ENCODE results near the gene CLIC5.

Gene CLIC5

GRCh38 chr6:45844986-45845385, 170.7 kb downstream of the CLIC5 start:
- no peak for TF ChIP-seq CTCF (IDR thresholded peaks at IDR 0.05; ENCODE audit: low read depth, low read length)

GRCh38 chr6:45843848-45844521, 171.7 kb downstream of the CLIC5 start:
- in situ Hi-C loops (cut with HindIII; ENCODE audit: low sequenced_read_pairs): no loop called here
- TF ChIP-seq CTCF (IDR thresholded peaks at IDR 0.05; ENCODE audit: low read depth, low read length): no peak
- no peak for DNase-seq (ENCODE audit: low read depth, low spot score)
- no peak overlapping the region for H3K4me3 ChIP-seq (ENCODE audit: low read depth, low read length)

More at GRCh38 chr6:45844986-45845385, 170.7 kb downstream of the CLIC5 start:
- no peak overlapping the region for H3K4me3 ChIP-seq (ENCODE audit: low read depth, low read length)
- DNase-seq (ENCODE audit: low read depth, low spot score): no peak
- in situ Hi-C loops (cut with HindIII; ENCODE audit: low sequenced_read_pairs): no loop called here

GRCh38 chr6:45841062-45841461, 174.6 kb downstream of the CLIC5 start:
- no peak overlapping the region for H3K4me3 ChIP-seq (ENCODE audit: low read depth, low read length)
- no peak for DNase-seq (ENCODE audit: low read depth, low spot score)
- no peak for TF ChIP-seq CTCF (IDR thresholded peaks at IDR 0.05; ENCODE audit: low read depth, low read length)
- in situ Hi-C loops (cut with HindIII; ENCODE audit: low sequenced_read_pairs): no loop called here

GRCh38 chr6:45838996-45839395, 176.7 kb downstream of the CLIC5 start:
- DNase-seq (ENCODE audit: low read depth, low spot score): no peak
- no peak for TF ChIP-seq CTCF (IDR thresholded peaks at IDR 0.05; ENCODE audit: low read depth, low read length)
- H3K4me3 ChIP-seq (ENCODE audit: low read depth, low read length): no peak overlapping the region
- in situ Hi-C loops (cut with HindIII; ENCODE audit: low sequenced_read_pairs): no loop called here

GRCh38 chr6:45838451-45838850, 177.2 kb downstream of the CLIC5 start:
- no peak overlapping the region for H3K4me3 ChIP-seq (ENCODE audit: low read depth, low read length)
- no peak for TF ChIP-seq CTCF (IDR thresholded peaks at IDR 0.05; ENCODE audit: low read depth, low read length)
- no peak for DNase-seq (ENCODE audit: low read depth, low spot score)
- in situ Hi-C loops (cut with HindIII; ENCODE audit: low sequenced_read_pairs): no loop called here

GRCh38 chr6:45837541-45838200, 178.0 kb downstream of the CLIC5 start:
- in situ Hi-C loops (cut with HindIII; ENCODE audit: low sequenced_read_pairs): no loop called here
- no peak overlapping the region for H3K4me3 ChIP-seq (ENCODE audit: low read depth, low read length)
- no peak for TF ChIP-seq CTCF (IDR thresholded peaks at IDR 0.05; ENCODE audit: low read depth, low read length)

More at GRCh38 chr6:45837541-45838200, 178.0 kb downstream of the CLIC5 start:
- no peak for DNase-seq (ENCODE audit: low read depth, low spot score)

Data from astrocyte of the spinal cord (primary cell).